NCI-H2029 (cell line): ENCODE results near the gene C2CD5.
"Not testable (repeated sequence)": the region's sequence is repeated elsewhere in the genome, so short reads cannot be mapped to it uniquely, and the experiment has no call there.

Experiments used
- DNase-seq: peaks from one replicate; lab custom pipeline; 2025; lab: John Stamatoyannopoulos, UW

Gene C2CD5

GRCh38 chr12:22477166-22477893 is 67.0 kb downstream of the C2CD5 start:
- no peak for DNase-seq

GRCh38 chr12:22476133-22476532 is 68.2 kb downstream of the C2CD5 start:
- DNase-seq, result no peak

GRCh38 chr12:22474970-22475720 is 69.2 kb downstream of the C2CD5 start:
- DNase-seq, result no peak

- DNase-seq, result no peak
Observed at GRCh38 chr12:22473212-22473611, 71.1 kb downstream of the C2CD5 start.

GRCh38 chr12:22467190-22467589 is 77.2 kb downstream of the C2CD5 start:
- no peak for DNase-seq

GRCh38 chr12:22463306-22463705 is 81.0 kb downstream of the C2CD5 start:
- DNase-seq, result no peak

- no peak for DNase-seq
Observed at GRCh38 chr12:22461786-22462185, 82.6 kb downstream of the C2CD5 start.

GRCh38 chr12:22459838-22460490 is 84.4 kb downstream of the C2CD5 start:
- DNase-seq, result peak; percentile 12

- no peak for DNase-seq
Observed at GRCh38 chr12:22458298-22458937, 85.9 kb downstream of the C2CD5 start.

GRCh38 chr12:22457085-22457484 is 87.3 kb downstream of the C2CD5 start:
- DNase-seq, result no peak

- DNase-seq, result no peak
Observed at GRCh38 chr12:22453511-22453910, 90.8 kb downstream of the C2CD5 start.

GRCh38 chr12:22447223-22447622 is 97.1 kb downstream of the C2CD5 start:
- DNase-seq, result no peak

- not testable (repeated sequence) for DNase-seq
Observed at GRCh38 chr12:22444317-22444665, 100.1 kb downstream of the C2CD5 start.

GRCh38 chr12:22443379-22444316 is 100.7 kb downstream of the C2CD5 start:
- peak; percentile 62 for DNase-seq

- no peak for DNase-seq
Observed at GRCh38 chr12:22437031-22437806, 107.1 kb downstream of the C2CD5 start.

- no peak for DNase-seq
Observed at GRCh38 chr12:22435583-22435982, 108.8 kb downstream of the C2CD5 start.

GRCh38 chr12:22431693-22432251 is 112.6 kb downstream of the C2CD5 start:
- no peak for DNase-seq

- DNase-seq, result no peak
Observed at GRCh38 chr12:22416801-22417200, 127.5 kb downstream of the C2CD5 start.

- no peak for DNase-seq
Observed at GRCh38 chr12:22415342-22416309, 128.7 kb downstream of the C2CD5 start.
